Neuronal stem cell (in vitro differentiated cells): ENCODE measurements around the gene UBXN6.

Experiments used
- DNase-seq: peaks from one replicate; pipeline ENCODE4 v3.0.0-alpha.2; 2013; ENCODE audit warnings: low spot score
- H2AFZ ChIP-seq: one replicate; pipeline ENCODE4 v1.6.1; 2013; ENCODE audit warnings: mild to moderate bottlenecking, low read length, inconsistent platforms
- H2AK5ac ChIP-seq: 2 replicates; pipeline ENCODE4 v1.6.1; 2013; ENCODE audit warnings: low read depth, mild to moderate bottlenecking, inconsistent platforms, low read length, moderate library complexity, mixed read lengths
- H2BK120ac ChIP-seq: 2 replicates; pipeline ENCODE4 v1.6.1; 2013; ENCODE audit warnings: low read depth, mild to moderate bottlenecking, inconsistent platforms, low read length, moderate library complexity, mixed read lengths
- H2BK12ac ChIP-seq: one replicate; pipeline ENCODE4 v1.6.1; 2013; ENCODE audit warnings: low read length, inconsistent platforms
- H2BK15ac ChIP-seq: 2 replicates; pipeline ENCODE4 v1.6.1; 2013; ENCODE audit warnings: mild to moderate bottlenecking, low read length, inconsistent platforms, mixed read lengths
- H2BK5ac ChIP-seq: one replicate; pipeline ENCODE4 v1.6.1; 2013; ENCODE audit warnings: inconsistent platforms, mild to moderate bottlenecking, low read length, moderate library complexity
- H3K14ac ChIP-seq: one replicate; pipeline ENCODE4 v1.6.1; 2013; ENCODE audit warnings: low read length, inconsistent platforms
- H3K18ac ChIP-seq: 2 replicates; pipeline ENCODE4 v1.6.1; 2013; ENCODE audit warnings: low read length, inconsistent platforms
- H3K23ac ChIP-seq: 2 replicates; pipeline ENCODE4 v1.6.1; 2013; ENCODE audit warnings: low read depth, mild to moderate bottlenecking, mixed read lengths, low read length, inconsistent platforms; ENCODE audit not compliant: poor library complexity
- H3K27ac ChIP-seq: replicated peaks from 3 replicates; pipeline ENCODE4 v1.5.1; 2013; ENCODE audit warnings: low read length, inconsistent platforms
- H3K27me3 ChIP-seq, 3 experiments: 2 replicates each; pipeline ENCODE4 v1.6.1; 2013; ENCODE audit warnings: low read length in 3 of 3, mild to moderate bottlenecking in 2 of 3, inconsistent platforms in 1 of 3, low read depth in 1 of 3, mixed read lengths in 1 of 3, moderate library complexity in 1 of 3; ENCODE audit not compliant: control insufficient read depth in 3 of 3, insufficient read depth in 3 of 3
- H3K36me3 ChIP-seq, 2 donors: replicated peaks in 1 of 2; 2 replicates each; pipeline ENCODE4 v1.6.1; 2013; ENCODE audit warnings: low read length in 2 of 2; ENCODE audit not compliant: control insufficient read depth in 2 of 2, insufficient read depth in 2 of 2
- H3K4ac ChIP-seq: 2 replicates; pipeline ENCODE4 v1.6.1; 2013; ENCODE audit warnings: inconsistent platforms, mild to moderate bottlenecking, low read length, moderate library complexity
- H3K4me1 ChIP-seq, 2 donors: 1 replicate in 1 of 2; 2 replicates in 1 of 2; pipeline ENCODE4 v1.6.1; 2013; ENCODE audit warnings: low read length in 2 of 2, low read depth in 1 of 2; ENCODE audit not compliant: control insufficient read depth in 2 of 2, insufficient read depth in 1 of 2
- H3K4me2 ChIP-seq: one replicate; pipeline ENCODE4 v1.6.1; 2013; ENCODE audit warnings: mild to moderate bottlenecking, low read length, inconsistent platforms; ENCODE audit not compliant: insufficient read depth, poor library complexity, severe bottlenecking
- H3K4me3 ChIP-seq, 2 donors: 2 replicates each; pipeline ENCODE4 v1.5.1; 2013; ENCODE audit warnings: low read length in 2 of 2, mild to moderate bottlenecking in 2 of 2, inconsistent platforms in 1 of 2, moderate library complexity in 1 of 2
- H3K79me1 ChIP-seq: one replicate; pipeline ENCODE4 v1.6.1; 2013; ENCODE audit warnings: low read depth, mild to moderate bottlenecking, inconsistent platforms, low read length, moderate library complexity
- H3K9ac ChIP-seq: one replicate; pipeline ENCODE4 v1.6.1; 2013; ENCODE audit warnings: mild to moderate bottlenecking, low read depth, low read length, inconsistent platforms; ENCODE audit not compliant: poor library complexity
- H3K9me3 ChIP-seq, 2 donors: replicated peaks in 1 of 2; 2 replicates each; pipeline versions ENCODE3 to v1.6.1; 2013; ENCODE audit warnings: low read length in 2 of 2, mild to moderate bottlenecking in 2 of 2, inconsistent platforms in 1 of 2, low read depth in 1 of 2, mixed read lengths in 1 of 2, moderate library complexity in 1 of 2; ENCODE audit not compliant: control insufficient read depth in 2 of 2, insufficient read depth in 1 of 2
- H4K8ac ChIP-seq: one replicate; pipeline ENCODE4 v1.6.1; 2013; ENCODE audit warnings: low read depth, mild to moderate bottlenecking, inconsistent platforms, low read length, moderate library complexity
- H4K91ac ChIP-seq: one replicate; pipeline ENCODE4 v1.6.1; 2013; ENCODE audit warnings: low read length, low read depth, mild to moderate bottlenecking, inconsistent platforms; ENCODE audit not compliant: poor library complexity
- WGBS, 2 donors: extraction: QIAGEN DNeasy Blood & Tissue Kit; methylation state at CpG; one replicate each; pipeline ENCODE4 v1.1.7; 2013; ENCODE audit warnings: missing lambda C conversion rate in 2 of 2, mixed read lengths in 1 of 2; ENCODE audit not compliant: insufficient read length in 2 of 2, insufficient replicate concordance in 1 of 2; ENCODE audit errors: extremely low coverage in 2 of 2; 5-methylcytosine and 5-hydroxymethylcytosine counted together

The UBXN6 gene

GRCh38 chr19:4425537-4425936 lies 32.1 kb downstream of the UBXN6 start:
- Histone ChIP-seq H2BK5ac (no peak overlapping the region), H3K36me3 (peaks cover 54 to 86% of the 10 kb centered on the region in 2 donors), H2AFZ (no peak overlapping the region), H4K91ac (no peak overlapping the region), H3K18ac (no peak overlapping the region), H3K4me3 (no peak overlapping the region), H3K79me1 (peaks cover 11% of the 10 kb centered on the region), H3K14ac (no peak overlapping the region), H2AK5ac (no peak overlapping the region), H2BK120ac (no peak overlapping the region), H3K4me1 (no peaks in the 10 kb centered on the region), H3K4me2 (no peak overlapping the region), H2BK12ac (no peak overlapping the region), H3K27ac (no peak overlapping the region), H4K8ac (no peak overlapping the region), H3K23ac (no peak overlapping the region), H3K9me3 (no peaks in the 10 kb centered on the region), H3K4ac (no peak overlapping the region), H3K27me3 (no peaks in the 10 kb centered on the region), H2BK15ac (no peak overlapping the region), H3K9ac (no peak overlapping the region)
- no CpG with 5 or more reads among the region's 6 CpGs for WGBS, 2 donors
- DNase-seq = no peak

- H3K9ac ChIP-seq = no peak overlapping the region
- no CpG with 5 or more reads among the region's 16 CpGs for WGBS, 2 donors
- H2AK5ac ChIP-seq = no peak overlapping the region
- H2BK120ac ChIP-seq = no peak overlapping the region
- peaks cover 46 to 85% of the 10 kb centered on the region in 2 donors for H3K36me3 ChIP-seq
- no peak overlapping the region for H3K4ac ChIP-seq
- H3K14ac ChIP-seq = no peak overlapping the region
- H3K4me1 ChIP-seq = no peaks in the 10 kb centered on the region
- no peaks in the 10 kb centered on the region for H3K9me3 ChIP-seq
- H4K8ac ChIP-seq = no peak overlapping the region
- H3K18ac ChIP-seq = no peak overlapping the region
- no peak overlapping the region for H3K4me3 ChIP-seq
- H3K27ac ChIP-seq = no peak overlapping the region
- no peak overlapping the region for H2AFZ ChIP-seq
- H2BK5ac ChIP-seq = no peak overlapping the region
- DNase-seq = no peak
- H3K4me2 ChIP-seq = no peak overlapping the region
- peaks cover 12% of the 10 kb centered on the region for H3K79me1 ChIP-seq
- no peak overlapping the region for H2BK15ac ChIP-seq
- no peak overlapping the region for H3K23ac ChIP-seq
- H4K91ac ChIP-seq = no peak overlapping the region
- no peaks in the 10 kb centered on the region for H3K27me3 ChIP-seq
- no peak overlapping the region for H2BK12ac ChIP-seq
Observed at GRCh38 chr19:4423416-4424126, 34.0 kb downstream of the UBXN6 start.

- no peak overlapping the region for H3K4ac ChIP-seq
- H2BK12ac ChIP-seq = no peak overlapping the region
- peaks cover 9% of the 10 kb centered on the region for H3K79me1 ChIP-seq
- H3K27me3 ChIP-seq = no peaks in the 10 kb centered on the region
- H3K18ac ChIP-seq = no peak overlapping the region
- WGBS, 2 donors = no CpG with 5 or more reads among the region's 9 CpGs
- no peak overlapping the region for H4K91ac ChIP-seq
- H2BK5ac ChIP-seq = no peak overlapping the region
- peaks cover 0 to 11% of the 10 kb centered on the region in 2 donors for H3K4me1 ChIP-seq
- H2BK15ac ChIP-seq = no peak overlapping the region
- no peak overlapping the region for H3K23ac ChIP-seq
- H3K4me2 ChIP-seq = no peak overlapping the region
- no peak overlapping the region for H3K27ac ChIP-seq
- no peak overlapping the region for H3K4me3 ChIP-seq
- H2AK5ac ChIP-seq = no peak overlapping the region
- no peak overlapping the region for H3K9ac ChIP-seq
- no peak overlapping the region for H2BK120ac ChIP-seq
- H3K9me3 ChIP-seq = no peaks in the 10 kb centered on the region
- DNase-seq = no peak
- H3K36me3 ChIP-seq = peaks cover 29 to 97% of the 10 kb centered on the region in 2 donors
- no peak overlapping the region for H3K14ac ChIP-seq
- H4K8ac ChIP-seq = no peak overlapping the region
- no peak overlapping the region for H2AFZ ChIP-seq
Observed at GRCh38 chr19:4416268-4416667, 41.3 kb downstream of the UBXN6 start.

- WGBS, 2 donors = no CpG with 5 or more reads among the region's 10 CpGs
- Histone ChIP-seq H3K4me3 (no peak overlapping the region), H2AK5ac (no peak overlapping the region), H3K9ac (no peak overlapping the region), H3K18ac (peak overlapping the region; percentile 15), H3K4ac (no peak overlapping the region), H4K8ac (no peak overlapping the region), H3K36me3 (peaks cover 27 to 97% of the 10 kb centered on the region in 2 donors), H4K91ac (no peak overlapping the region), H2BK5ac (no peak overlapping the region), H3K4me1 (peaks cover 0 to 11% of the 10 kb centered on the region in 2 donors), H2BK15ac (no peak overlapping the region), H3K27me3 (no peaks in the 10 kb centered on the region), H2AFZ (no peak overlapping the region), H3K79me1 (peaks cover 9% of the 10 kb centered on the region), H3K27ac (peak overlapping the region; percentile 68), H3K9me3 (no peaks in the 10 kb centered on the region), H3K23ac (no peak overlapping the region), H2BK120ac (no peak overlapping the region), H2BK12ac (no peak overlapping the region), H3K14ac (no peak overlapping the region), H3K4me2 (peak overlapping the region; percentile 39)
- DNase-seq = no peak
Observed at GRCh38 chr19:4415352-4415751, 42.2 kb downstream of the UBXN6 start.
